ENCODE measurements around the gene TUBB2A. TPM values are rescaled to one million over a fixed set of nuclear protein-coding genes. Genes with fewer than 3 reads are reported as not detected.
A peak's percentile ranks its signal among the peaks of the same experiment; 100 is the strongest.

The TUBB2A gene
- total RNA-seq, 3 donors from 2014 or later = 27.8 to 43.6 (median 36.0) TPM

- no peaks in the 10 kb centered on the region for H3K27me3 ChIP-seq
- H3K27ac ChIP-seq = no peak overlapping the region
- no peaks in the 10 kb centered on the region for H3K36me3 ChIP-seq
- H3K9me3 ChIP-seq = no peaks in the 10 kb centered on the region
- no peak for TF ChIP-seq CTCF (IDR thresholded peaks at IDR 0.05)
- no peak for TF ChIP-seq POLR2A (IDR thresholded peaks at IDR 0.05)
- TF ChIP-seq POLR2AphosphoS5 (IDR thresholded peaks at IDR 0.05) = no peak
- H3K4me3 ChIP-seq = no peak overlapping the region
- intact Hi-C loops (cut with DNase I; ENCODE audit: low total_unique reads) = no loop called here
- H3K4me1 ChIP-seq = no peaks in the 10 kb centered on the region
- no peak for DNase-seq (ENCODE audit: low spot score in 2 of 2)
Measured at GRCh38 chr6:3147914-3148757, 9.2 kb downstream of the TUBB2A start.

- no peaks in the 10 kb centered on the region for H3K27me3 ChIP-seq
- DNase-seq (ENCODE audit: low spot score in 2 of 2) = no peak
- no peaks in the 10 kb centered on the region for H3K36me3 ChIP-seq
- intact Hi-C loops (cut with DNase I; ENCODE audit: low total_unique reads) = no loop called here
- no peaks in the 10 kb centered on the region for H3K9me3 ChIP-seq
- no peak overlapping the region for H3K27ac ChIP-seq
- H3K4me1 ChIP-seq = no peaks in the 10 kb centered on the region
- H3K4me3 ChIP-seq = no peak overlapping the region
- no peak for TF ChIP-seq CTCF (IDR thresholded peaks at IDR 0.05)
Measured at GRCh38 chr6:3144571-3144970, 12.8 kb downstream of the TUBB2A start.

GRCh38 chr6:3143158-3143557 is 14.2 kb downstream of the TUBB2A start:
- Histone ChIP-seq H3K27ac (no peak overlapping the region), H3K36me3 (no peaks in the 10 kb centered on the region), H3K27me3 (no peaks in the 10 kb centered on the region), H3K9me3 (no peaks in the 10 kb centered on the region), H3K4me3 (no peak overlapping the region), H3K4me1 (no peaks in the 10 kb centered on the region)
- TF ChIP-seq POLR2AphosphoS5 (IDR thresholded peaks at IDR 0.05) (no peak), CTCF (IDR thresholded peaks at IDR 0.05) (no peak), POLR2A (IDR thresholded peaks at IDR 0.05) (no peak)
- no peak for DNase-seq (ENCODE audit: low spot score in 2 of 2)
- intact Hi-C loops (cut with DNase I; ENCODE audit: low total_unique reads) = no loop called here

GRCh38 chr6:3142536-3142935 is 14.8 kb downstream of the TUBB2A start:
- H3K27me3 ChIP-seq = no peaks in the 10 kb centered on the region
- no peak overlapping the region for H3K27ac ChIP-seq
- intact Hi-C loops (cut with DNase I; ENCODE audit: low total_unique reads) = no loop called here
- H3K4me3 ChIP-seq = no peak overlapping the region
- TF ChIP-seq POLR2AphosphoS5 (IDR thresholded peaks at IDR 0.05) (no peak), POLR2A (IDR thresholded peaks at IDR 0.05) (no peak), CTCF (IDR thresholded peaks at IDR 0.05) (no peak)
- no peaks in the 10 kb centered on the region for H3K4me1 ChIP-seq
- H3K9me3 ChIP-seq = no peaks in the 10 kb centered on the region
- H3K36me3 ChIP-seq = no peaks in the 10 kb centered on the region
- DNase-seq (ENCODE audit: low spot score in 2 of 2) = no peak

- Histone ChIP-seq H3K27me3 (no peaks in the 10 kb centered on the region), H3K9me3 (no peaks in the 10 kb centered on the region), H3K4me1 (no peaks in the 10 kb centered on the region), H3K27ac (peak overlapping the region; percentile 62 to 64), H3K4me3 (no peak overlapping the region), H3K36me3 (no peaks in the 10 kb centered on the region)
- DNase-seq (ENCODE audit: low spot score in 2 of 2) = no peak
- TF ChIP-seq POLR2AphosphoS5 (IDR thresholded peaks at IDR 0.05) (no peak), POLR2A (IDR thresholded peaks at IDR 0.05) (no peak), CTCF (IDR thresholded peaks at IDR 0.05) (no peak)
- intact Hi-C loops (cut with DNase I; ENCODE audit: low total_unique reads) = no loop called here
Measured at GRCh38 chr6:3140201-3140600, 17.1 kb downstream of the TUBB2A start.
